HuH-7.5 (cell line): ENCODE data around the gene SCN7A.
"Not testable (repeated sequence)": the region's sequence is repeated elsewhere in the genome, so short reads cannot be mapped to it uniquely, and the experiment has no call there.

Experiments
- DNase-seq: peaks from one replicate; pipeline ENCODE4 v3.0.0; 2011; ENCODE audit warnings: low spot score

SCN7A gene

DNA sequence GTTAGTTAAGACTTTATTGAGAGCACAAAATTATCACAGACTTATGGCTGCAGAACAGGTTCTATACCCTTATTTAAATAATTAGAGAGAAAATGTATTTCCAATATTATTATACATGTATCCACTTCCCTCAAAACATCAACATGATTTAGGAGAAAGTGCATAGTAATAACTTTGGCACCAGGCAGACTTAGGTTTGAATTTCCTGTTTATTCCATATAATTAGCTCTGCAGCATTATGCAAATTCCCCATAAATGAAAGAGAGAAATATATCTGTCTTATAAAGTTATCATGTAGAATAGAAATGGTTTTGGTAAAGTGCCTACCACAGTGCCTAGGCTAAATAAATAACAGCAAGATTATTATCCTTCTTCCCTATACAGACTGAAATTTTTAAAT is 133.6 kb downstream of the SCN7A start:
- DNase-seq: no peak

DNA sequence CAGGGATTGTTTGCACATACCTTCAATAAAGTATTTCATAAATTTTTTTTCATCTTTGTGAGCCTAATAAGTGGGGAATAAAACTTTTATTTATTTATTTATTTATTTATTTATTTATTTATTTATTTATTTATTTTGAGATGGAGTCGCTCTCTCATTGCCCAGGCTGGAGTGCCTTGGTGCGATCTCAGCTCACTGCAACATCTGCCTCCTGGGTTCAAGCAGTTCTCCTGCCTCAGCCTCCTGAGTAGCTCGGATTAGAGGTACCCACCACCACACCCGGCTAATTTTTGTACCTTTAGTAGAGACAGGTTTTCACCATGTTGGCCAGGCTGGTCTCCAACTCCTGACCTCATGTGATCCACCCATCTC is 136.1 kb downstream of the SCN7A start:
- not testable (repeated sequence) for DNase-seq

- no peak for DNase-seq
Observed at GRCh38 chr2:166357068-166357949, 136.7 kb downstream of the SCN7A start.
